Stimulated activated naive CD8-positive, alpha-beta T cell treated with anti-CD3 and anti-CD28 coated beads, Interleukin-15, Interleukin-2, amounts not matched to agents 100 U/mL and 50 U/mL, for 24 hours (primary cell): ENCODE data around the gene PPIP5K1.
A peak's percentile ranks its signal among the peaks of the same experiment; 100 is the strongest.

Source experiments
- ATAC-seq: fragments of 150-1000 bp; cut with Tn5 transposase; one replicate; pipeline ENCODE4 v1.10.0; 2021
- DNase-seq: peaks from one replicate; pipeline ENCODE4 v3.0.0; 2021

PPIP5K1 gene

DNA sequence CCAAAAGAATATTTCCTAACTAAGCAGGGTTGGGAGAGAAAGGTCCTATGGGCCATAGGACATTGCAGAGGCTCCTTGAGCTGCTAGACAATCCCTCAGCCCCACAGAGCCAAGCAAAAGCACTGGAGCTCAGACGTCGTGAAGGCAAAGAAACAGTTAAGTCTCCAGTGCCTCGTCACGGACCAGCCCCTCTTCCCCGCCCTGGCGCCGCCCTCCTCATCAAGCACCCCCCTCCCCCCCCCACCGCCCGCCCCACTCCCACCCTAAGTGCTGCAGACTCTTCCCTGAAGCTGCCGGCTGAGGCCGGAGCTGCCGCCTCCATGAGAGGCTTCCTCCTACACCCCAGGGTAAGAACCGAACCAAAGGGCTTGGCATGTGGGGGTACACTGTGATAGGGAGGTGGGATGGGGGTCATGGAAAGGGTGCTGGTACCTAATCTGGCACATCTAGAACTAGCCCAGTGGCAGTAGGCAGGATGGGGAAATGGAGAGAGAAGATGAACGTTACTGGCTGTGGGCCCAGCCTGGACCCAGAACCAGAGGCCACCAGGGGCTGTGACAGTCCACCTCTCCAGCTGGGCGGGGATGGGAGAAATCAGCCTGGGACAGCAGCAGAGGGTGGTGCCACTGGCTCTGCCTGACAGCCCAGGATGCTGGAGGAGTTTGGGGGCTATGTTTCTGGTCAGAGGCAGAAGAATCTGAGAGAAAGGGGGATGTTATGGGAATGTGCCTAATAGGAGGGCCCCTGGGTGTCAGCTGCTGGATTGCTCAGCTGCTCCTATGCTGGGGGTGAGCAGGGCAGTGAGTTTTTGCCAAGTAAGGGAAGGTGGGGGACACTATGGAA is 72.4 kb downstream of the PPIP5K1 start, which contains the start of gene MAP1A:
MAP1A (plus strand) TSS at position 255 of the 843 bp plus-strand sequence. CDS start 3,866 bp downstream, outside the sequence.
- no peak for ATAC-seq
- DNase-seq, result no peak

DNA sequence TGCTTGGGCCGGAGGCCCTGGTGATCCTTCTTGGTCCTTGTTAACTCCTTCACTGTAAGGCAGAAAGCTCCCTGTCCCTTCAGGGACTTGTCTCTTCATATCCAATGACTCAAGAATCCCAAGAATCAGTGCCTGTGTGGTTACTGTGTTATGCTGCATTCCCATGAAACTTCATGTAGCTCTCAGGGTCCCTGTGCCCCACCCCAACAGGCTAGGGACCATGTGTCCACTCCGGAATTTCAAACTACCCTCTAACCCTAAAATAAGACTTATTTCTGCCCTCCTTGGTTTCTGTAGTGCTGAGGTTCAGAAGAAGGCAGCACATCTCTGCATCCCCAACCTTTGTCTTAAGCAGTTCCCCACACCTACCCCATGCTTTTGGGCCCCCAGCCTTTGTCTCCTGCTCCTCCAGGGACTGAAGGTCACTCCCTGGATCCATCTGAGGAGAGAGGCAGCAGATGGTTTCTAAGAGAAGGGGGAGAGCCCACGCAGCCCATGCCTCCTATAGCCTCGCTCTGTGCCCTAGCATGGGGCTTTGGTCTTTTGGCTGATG is 73.1 kb downstream of the PPIP5K1 start:
- no peak for DNase-seq

DNA sequence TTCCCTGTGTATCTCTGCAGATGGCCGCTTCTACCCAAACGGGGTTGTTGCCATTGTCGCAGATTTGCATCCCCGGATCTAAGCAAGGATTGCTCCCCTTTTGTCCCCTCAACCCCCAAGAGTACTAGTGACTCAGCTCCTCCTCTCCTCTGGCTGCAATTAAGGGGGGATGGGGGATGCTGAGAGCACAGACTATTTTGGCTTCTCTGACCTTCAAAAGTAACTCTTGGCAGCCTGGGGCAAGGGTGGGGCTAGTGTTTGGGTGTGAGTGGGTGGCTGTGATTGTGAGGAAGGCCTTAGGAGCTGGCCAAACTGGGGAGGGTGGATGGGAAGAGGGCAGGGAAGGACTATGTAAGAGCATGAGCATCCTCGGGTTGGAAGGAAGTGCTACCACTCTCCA is 73.8 kb downstream of the PPIP5K1 start:
- ATAC-seq (no peak), DNase-seq (no peak)

More for the DNA sequence above, 73.1 kb downstream of the PPIP5K1 start:
- ATAC-seq, result no peak

DNA sequence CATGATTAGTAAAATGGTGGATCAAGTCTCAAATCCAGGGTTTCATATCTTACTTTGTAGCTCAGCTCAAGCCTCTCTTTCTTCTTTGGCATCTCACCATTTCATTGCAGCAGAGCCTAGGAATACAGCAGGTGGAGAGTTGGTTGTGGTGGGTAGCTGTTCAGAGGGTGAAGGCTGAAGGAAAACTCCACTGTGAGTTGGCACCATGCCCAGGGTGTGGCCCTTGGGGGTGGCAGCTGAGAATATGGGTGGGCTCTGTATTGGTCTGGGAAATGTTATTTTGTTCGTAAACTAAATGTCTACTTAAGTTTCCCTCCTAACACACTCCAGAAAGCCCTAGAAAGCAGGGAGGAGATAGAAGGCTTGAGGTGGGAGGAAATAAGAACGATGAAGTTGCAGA is 74.3 kb downstream of the PPIP5K1 start:
- ATAC-seq (no peak), DNase-seq (no peak)

DNA sequence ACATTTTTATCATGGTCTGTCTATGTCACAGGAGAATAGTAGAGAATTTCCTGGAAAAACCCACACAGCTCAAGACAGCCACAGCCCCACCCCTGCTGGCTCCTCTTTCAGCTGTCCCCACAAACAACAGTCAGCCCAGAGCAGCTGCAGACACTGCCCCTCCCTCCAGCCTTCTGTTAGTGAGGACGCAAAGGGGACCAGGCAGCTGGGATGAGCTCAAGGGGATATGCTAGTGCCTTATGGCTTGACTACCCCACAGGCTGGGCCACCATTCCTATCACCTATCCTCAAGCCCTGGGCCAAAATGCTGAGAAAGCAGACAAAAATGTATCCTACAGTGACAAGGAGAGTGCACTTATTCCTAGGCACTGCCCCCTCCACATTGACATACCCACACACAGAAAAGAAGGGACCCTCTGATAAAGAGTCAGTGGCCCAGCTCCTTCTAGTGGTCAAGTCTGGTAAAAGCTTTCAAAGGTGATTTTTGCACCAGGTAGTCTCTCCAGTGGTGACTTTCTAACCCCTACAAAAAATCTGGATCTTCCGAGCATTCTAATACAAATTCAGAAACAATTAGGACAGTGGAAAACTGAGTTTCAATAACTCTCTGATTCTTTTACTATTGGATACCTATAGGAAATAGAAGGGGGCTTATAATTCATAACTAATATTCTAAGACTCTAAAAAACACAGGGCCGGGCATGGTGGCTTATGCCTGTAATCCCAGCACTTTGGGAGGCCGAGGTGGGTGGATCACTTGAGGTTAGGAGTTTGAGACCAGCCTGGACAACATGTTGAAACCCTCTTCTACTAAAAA is 75.6 kb downstream of the PPIP5K1 start:
- ATAC-seq (no peak), DNase-seq (no peak)

DNA sequence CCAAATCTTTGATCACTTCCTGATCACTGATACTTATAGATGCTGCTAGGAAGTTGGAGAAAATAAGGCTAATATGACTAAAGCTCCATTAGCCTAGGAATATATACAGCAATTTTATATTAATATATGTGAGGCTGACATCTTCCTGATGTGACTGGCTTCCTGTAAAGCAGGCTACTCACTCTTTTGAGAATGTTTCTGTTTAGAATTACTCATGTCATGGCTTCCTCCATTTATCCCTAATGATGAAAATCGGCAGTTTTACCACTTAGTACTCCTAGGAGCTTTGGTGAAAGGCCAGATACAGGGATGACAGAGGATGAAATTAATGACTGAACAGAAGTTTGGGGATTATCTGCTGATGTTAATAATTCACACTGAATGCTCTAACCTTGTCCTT is 76.5 kb downstream of the PPIP5K1 start:
- no peak for DNase-seq

DNA sequence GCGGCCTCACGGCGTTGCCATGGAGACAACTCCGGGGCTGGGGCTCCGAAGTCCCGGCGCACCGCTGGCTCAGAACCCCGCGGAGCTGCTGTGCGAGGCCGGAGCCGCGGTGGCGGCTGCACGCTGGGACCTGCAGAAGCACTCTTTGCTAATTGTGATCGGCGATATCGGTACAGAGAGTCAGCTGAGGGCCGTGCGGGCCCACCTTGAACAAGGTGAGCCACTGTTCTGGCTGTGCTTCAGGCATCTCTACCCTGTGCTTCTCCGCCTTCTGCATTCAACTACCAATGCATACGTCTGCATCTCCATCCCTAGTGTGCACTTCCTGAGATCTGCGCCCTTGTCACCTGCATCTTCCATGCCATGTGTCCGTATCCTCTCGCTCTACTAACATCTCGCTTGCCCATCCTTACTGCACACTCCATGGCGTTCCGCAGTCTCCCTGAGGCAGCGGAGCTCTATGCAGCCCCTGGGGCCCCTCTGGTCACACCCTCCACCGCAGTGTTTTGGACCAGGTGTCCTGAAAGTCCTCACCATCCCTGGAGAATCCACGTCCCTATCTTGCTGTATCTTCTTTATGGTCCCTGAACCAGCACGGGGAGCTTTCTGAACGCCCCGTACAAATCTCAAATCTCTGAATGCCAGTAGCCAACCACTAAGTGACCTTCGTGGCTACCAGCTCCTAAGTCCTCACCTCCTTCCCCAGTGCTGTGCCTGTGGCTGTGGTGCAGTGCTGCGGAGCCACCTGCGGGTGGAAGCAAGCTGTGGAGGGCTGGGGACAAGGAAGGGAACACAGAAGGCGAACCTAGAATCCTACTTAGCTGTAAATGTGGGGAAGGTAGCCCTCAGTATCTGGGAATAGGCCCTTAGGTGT is 78.8 kb downstream of the PPIP5K1 start:
- ATAC-seq, result no peak
- DNase-seq, result peak; percentile 20

More for the DNA sequence above, 76.5 kb downstream of the PPIP5K1 start:
- no peak for ATAC-seq

DNA sequence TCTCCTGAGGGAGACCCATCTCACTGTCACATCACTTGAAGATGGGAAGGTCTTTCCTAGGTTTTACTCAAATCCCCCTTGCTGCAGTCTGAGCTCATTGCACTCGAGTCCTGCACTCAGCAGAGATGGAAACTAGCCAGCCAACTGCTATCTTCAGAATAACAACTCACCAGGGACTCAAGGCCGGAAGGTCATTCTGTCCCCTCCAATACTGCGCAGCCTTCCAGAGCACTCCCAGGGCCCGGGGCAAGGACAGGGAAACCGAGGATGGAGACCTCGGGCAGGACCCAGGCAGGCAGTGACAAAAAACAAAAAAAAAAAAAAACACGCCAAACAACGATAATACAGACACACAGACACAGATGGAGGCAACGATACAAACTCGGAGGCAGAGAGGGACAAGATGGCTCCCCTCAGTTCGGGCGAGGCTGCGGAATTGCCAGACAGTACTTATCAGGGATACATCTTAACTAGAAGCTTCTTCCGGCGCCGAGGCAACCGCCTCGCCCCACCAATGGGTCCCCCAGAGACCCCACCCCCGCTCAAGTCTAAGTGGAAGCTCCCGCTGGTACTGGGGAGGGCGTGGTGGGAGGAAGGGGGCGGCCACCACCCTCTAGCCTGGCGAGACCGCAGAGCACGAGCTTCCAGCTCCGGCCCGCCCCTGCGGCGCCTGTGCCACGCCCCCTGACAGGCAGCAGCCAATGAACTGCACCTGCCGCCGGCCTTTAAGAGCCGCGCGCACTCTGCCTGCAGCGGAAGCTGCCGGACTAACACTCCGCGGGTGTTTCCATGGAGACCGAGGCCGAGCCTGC is 79.6 kb downstream of the PPIP5K1 start:
- ATAC-seq (peak; percentile 97), DNase-seq (peak; percentile 97)

DNA sequence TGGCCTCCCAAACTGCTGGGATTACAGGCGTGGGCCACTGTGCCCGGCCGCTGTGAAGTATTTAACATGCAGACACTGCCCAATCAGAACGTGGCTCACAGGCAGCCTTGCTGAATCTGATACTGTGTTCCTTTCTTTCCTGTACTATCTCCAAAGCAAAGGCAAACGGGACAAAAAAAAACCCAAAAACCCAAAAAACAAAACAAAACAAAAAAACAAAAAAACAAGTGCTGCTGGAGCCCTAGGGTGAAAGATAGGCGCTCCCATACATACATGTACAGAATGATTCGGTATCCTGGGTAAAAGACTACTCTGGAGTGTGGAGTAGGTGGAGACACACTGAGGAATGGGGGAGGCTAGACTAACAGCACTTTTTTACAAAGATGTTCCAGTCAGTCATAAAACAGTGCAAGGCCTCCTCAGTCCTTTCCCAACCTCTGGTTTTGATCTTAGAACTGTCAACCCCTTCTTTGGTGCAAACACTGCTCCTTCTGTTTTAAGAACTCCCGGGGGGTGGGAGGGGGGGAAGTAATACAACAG is 80.3 kb downstream of the PPIP5K1 start:
- DNase-seq (no peak), ATAC-seq (no peak)

DNA sequence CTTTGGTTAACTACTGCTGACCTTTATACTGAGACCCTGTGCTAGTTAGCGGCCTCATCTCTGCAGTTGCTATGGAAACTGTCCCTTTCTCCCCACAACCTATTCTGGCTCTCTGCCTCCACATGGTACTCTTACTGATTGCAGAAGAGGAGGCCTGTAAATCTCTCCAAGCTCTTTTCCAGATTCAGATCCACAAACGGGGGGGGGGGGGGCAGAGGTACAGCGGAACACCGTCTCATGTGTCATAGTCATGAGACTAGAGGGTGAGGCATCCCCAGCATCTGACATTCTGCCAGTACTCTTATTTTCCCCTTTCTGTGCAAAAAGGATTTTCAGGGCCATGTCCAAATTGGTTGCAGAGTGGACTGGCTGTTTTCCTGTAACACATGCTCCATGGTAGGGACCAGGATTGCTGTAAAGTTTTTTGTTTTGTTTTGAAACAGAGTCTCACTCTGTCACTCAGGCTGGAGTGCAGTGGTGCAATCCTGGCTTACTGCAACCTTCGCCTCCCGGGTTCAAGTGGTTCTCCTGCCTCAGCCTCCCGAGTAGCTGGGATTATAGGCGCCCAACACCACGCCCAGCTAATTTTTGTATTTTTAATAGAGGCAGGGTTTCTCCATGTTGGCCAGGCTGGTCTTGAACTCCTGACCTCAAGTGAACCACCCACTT is 80.9 kb downstream of the PPIP5K1 start:
- no peak for DNase-seq

DNA sequence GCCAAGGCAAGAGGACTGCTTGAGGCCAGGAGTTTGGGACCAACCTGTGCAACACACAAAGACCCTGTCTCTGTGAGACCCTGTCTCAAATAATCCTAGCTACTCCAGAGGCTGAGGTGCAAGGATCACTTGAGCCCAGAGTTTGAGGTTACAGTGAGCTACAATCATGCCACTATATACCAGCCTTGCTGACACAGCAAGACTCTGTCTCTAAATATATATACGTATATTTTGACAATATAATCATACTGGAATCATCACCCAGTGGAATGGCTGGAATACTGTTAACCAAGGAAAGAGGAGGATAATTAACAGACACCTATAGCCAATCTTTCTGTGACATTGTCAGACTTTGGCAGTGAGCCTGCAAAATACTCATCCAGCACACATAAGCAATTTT is 81.6 kb downstream of the PPIP5K1 start:
- DNase-seq, result no peak

More for the DNA sequence above, 80.9 kb downstream of the PPIP5K1 start:
- ATAC-seq, result no peak

DNA sequence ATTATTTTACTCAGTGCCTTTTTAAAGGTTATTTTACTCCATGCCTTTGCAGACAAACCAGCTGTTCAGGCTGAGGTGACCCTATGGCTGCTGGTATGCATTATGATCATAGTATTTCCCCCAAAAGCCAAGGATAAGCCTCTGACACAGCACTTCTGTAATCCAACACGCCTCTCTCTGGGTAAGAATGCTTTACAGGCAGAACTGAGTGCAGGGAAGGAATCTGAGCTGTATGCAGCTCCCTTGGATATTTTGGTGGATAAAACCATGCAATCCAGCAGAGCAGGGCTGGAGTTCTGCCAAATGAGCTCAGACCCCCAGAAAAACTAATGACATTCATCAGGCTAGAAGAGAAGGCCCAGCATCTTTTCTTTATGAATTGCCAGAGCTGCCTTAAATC is 84.3 kb downstream of the PPIP5K1 start:
- DNase-seq, result no peak

More for the DNA sequence above, 81.6 kb downstream of the PPIP5K1 start:
- ATAC-seq, result no peak

DNA sequence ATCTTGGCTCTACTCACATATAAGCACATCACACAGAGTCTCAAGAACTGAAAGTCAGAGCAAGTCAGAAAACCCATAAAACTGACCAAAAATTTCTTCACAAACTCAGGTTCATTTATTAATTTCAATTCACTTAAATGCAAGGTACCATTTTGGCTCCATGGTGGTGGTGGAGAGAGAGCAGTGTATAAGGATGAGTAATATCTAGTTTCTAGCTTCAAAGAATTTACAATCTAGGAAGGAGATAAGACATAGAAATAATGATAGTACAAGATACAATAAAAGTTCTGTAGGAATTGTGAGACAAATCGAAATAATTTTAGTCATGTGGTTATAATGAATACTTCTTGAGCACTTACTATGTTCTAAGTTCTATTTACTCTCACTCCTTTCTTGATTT is 90.4 kb downstream of the PPIP5K1 start:
- ATAC-seq, result no peak
- no peak for DNase-seq

More for the DNA sequence above, 84.3 kb downstream of the PPIP5K1 start:
- ATAC-seq, result no peak

DNA sequence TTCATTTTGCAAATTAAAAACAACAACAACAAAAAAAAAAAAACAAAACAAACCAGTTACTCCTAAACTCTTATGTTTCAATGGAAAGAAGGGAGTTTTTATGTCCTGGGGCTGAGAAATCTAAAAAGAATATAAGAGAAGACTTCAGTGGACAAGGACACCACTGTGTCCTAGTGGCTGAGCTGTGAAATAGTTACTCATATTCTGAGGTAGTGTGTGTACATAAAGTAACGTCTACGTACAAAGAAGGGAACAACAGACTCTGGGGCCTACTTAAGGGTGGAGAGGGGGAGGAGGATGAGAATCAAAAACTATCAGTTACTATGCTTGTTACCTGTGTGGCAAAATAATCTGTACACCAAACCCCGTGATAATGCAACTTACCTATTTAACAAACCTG is 91.0 kb downstream of the PPIP5K1 start:
- no peak for ATAC-seq
- no peak for DNase-seq

DNA sequence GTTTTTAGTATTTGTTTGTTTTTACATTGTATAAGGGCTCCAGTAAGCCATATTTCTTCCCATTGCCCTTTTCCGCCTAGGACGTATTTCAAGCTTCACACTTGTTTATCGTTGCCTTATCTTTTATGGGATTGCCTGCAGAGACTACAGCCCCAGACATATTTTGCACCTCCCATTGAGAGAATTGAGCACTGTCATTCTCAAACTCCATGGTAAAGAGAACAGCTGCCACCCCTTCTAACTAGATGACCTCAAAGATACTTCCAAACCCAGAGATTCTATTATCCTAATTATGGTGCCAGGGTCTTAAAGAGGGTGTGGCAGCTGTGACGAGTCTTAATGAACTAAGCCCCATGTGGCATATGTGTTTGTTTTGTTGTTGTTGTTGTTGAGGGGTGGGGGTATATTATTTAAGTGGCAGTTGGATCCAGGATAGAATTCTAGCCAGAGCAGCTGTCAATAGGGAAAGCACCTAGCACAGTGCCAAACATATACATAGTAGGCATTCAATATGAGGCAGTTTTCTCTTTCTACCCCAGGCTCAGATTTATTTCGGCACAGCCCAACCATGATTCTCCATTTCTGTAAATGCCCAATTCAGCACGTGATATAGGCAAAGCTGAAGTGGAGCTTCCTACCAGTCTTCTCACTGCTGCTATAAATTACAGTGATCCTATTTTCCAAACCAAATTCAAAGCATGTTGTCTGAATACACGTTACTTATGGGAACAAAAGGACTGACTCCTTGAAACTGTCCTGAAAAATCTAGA is 96.1 kb downstream of the PPIP5K1 start:
- DNase-seq, result no peak
- no peak for ATAC-seq

DNA sequence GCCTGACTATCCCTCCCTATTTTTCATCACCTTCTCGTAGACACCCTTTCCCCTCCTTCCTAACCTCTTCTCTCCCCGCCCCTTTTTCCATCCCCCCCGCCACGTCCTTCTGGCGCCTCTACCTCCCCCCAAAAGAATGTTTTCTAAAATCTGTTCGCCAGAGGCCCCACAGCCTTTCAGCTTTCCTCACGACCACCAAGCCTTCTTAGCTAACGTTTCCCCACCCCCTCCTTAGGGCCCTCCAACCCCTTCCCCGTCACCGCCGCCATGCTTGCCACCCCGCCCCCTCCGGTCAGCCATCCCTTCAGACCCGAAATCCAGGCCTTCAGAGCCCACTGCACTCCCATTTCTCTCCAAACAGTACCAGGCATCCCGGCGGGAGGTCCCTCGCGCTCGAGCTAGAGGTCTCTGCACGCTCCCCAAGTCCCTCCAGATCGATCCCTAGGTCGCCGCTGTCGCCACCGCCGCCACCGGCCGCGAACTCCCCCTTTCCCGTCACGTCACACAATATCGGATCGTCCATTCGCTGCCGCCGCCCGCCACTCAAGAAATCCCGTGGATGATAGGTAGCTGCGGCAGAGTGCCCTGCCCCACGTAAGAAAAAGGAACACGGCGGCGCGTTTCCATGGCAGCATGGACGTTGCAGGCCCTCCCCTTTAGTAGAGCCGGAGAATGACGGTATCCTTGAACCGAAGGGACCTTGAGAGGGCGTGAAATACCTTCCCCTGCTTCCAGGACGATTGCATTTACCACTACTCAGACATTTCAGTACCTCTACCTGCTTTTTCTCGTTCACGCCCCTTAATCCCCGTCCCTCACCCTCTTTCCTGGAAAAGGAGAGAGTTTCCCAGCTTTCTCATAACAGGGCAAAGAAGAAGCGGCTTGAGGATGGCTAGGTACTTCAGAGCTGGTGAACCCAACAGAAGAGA is 97.1 kb downstream of the PPIP5K1 start, which contains the start of gene TP53BP1:
TP53BP1 (minus strand) TSS at position 484 of the 929 bp plus-strand sequence; CDS start at position 371, 113 bp downstream.
- DNase-seq (peak; percentile 94), ATAC-seq (peak; percentile 100)

DNA sequence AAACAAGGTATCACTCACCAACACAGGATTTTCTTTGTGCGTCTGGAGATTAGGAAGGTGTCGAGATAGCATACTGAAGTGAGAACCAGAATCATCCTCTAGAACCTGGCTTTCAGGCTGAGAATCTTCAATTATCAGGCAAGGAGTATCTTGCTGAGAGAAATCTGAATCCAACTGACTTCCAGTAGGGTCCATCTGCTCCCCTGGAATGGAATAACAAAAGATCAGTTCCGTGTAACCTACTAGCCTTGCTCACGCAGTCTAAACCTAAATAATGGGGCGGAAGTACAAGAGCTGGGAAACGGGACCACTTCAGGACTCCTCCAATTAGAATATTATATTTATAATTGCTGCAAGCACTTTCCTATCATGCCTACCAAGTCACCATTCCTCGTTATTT is 97.7 kb downstream of the PPIP5K1 start:
- ATAC-seq (no peak), DNase-seq (no peak)

DNA sequence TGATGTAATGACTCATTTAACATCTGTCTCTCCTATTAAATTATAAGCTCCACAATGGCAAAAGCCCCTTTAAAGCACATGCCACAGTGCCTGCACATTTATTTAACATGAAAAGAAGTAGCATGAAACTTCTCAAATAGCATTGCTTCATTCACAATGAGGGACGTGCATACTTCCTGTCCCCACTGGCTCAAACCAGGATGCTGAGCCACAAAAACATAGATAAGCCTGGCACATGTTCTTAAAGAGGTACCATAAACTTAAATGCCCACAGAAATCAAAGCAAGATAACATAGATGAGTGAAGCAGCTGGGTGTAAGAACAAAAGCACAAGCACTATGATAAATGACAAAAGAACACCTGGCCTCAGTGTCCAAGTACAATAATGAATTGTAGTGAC is 100.8 kb downstream of the PPIP5K1 start:
- DNase-seq, result no peak

More for the DNA sequence above, 100.8 kb downstream of the PPIP5K1 start:
- no peak for ATAC-seq
